CMK (cell line): ENCODE results near the gene TEKT5.
"Not testable (repeated sequence)": the region's sequence is repeated elsewhere in the genome, so short reads cannot be mapped to it uniquely, and the experiment has no call there.

Experiments
- DNase-seq: peaks from one replicate; pipeline ENCODE4 v3.0.0-alpha.2; 2010; ENCODE audit warnings: low read depth

Gene TEKT5

GRCh38 chr16:10694830-10695229 is at the start of gene TEKT5:
Gene TEKT5 (minus strand): TSS chr16:10694930. CDS start chr16:10694873, 57 bp downstream.
- no peak for DNase-seq

- DNase-seq = peak; percentile 94
Observed at GRCh38 chr16:10743610-10744369, 49.1 kb upstream of the TEKT5 start, which contains the start of gene NUBP1. Gene NUBP1 (plus strand): TSS chr16:10743842. CDS start chr16:10743864, 22 bp downstream.

GRCh38 chr16:10743227-10743609 is 48.5 kb upstream of the TEKT5 start:
- DNase-seq = no peak

- DNase-seq = no peak
Observed at GRCh38 chr16:10741844-10742243, 47.1 kb upstream of the TEKT5 start.

- DNase-seq = not testable (repeated sequence)
Observed at GRCh38 chr16:10741249-10741648, 46.5 kb upstream of the TEKT5 start.

GRCh38 chr16:10740845-10741208 is 46.1 kb upstream of the TEKT5 start:
- no peak for DNase-seq

- no peak for DNase-seq
Observed at GRCh38 chr16:10740000-10740844, 45.5 kb upstream of the TEKT5 start.

GRCh38 chr16:10738231-10739077 is 43.7 kb upstream of the TEKT5 start:
- no peak for DNase-seq

- peak; percentile 44 for DNase-seq
Observed at GRCh38 chr16:10737068-10737625, 42.4 kb upstream of the TEKT5 start.

- DNase-seq = no peak
Observed at GRCh38 chr16:10731790-10732189, 37.1 kb upstream of the TEKT5 start.

GRCh38 chr16:10729104-10730048 is 34.6 kb upstream of the TEKT5 start:
- no peak for DNase-seq

- no peak for DNase-seq
Observed at GRCh38 chr16:10728003-10728887, 33.5 kb upstream of the TEKT5 start.

GRCh38 chr16:10708969-10709368 is 14.2 kb upstream of the TEKT5 start:
- no peak for DNase-seq

GRCh38 chr16:10699756-10700155 is 5.0 kb upstream of the TEKT5 start:
- DNase-seq = no peak

GRCh38 chr16:10694306-10694705 is 424 bp downstream of the TEKT5 start:
- no peak for DNase-seq

- DNase-seq = no peak
Observed at GRCh38 chr16:10693889-10694288, 841 bp downstream of the TEKT5 start.

GRCh38 chr16:10692470-10692869 is 2.3 kb downstream of the TEKT5 start:
- no peak for DNase-seq

GRCh38 chr16:10688726-10689125 is 6.0 kb downstream of the TEKT5 start:
- no peak for DNase-seq

GRCh38 chr16:10688291-10688690 is 6.4 kb downstream of the TEKT5 start:
- no peak for DNase-seq

- DNase-seq = no peak
Observed at GRCh38 chr16:10685709-10686108, 9.0 kb downstream of the TEKT5 start.
